MCF 10A (cell line): ENCODE data around the gene P2RY14. TPM values are rescaled to one million over a fixed set of nuclear protein-coding genes. Genes with fewer than 3 reads are reported as not detected.

Experiments used
- BruUV-seq: library from RNA; stranded (reverse); fragments of 400-500 nt; replicated peaks from 2 replicates; lab custom pipeline; 2021; lab: Mats Ljungman, UMichigan
- CTCF ChIA-PET: fragments of 300-600 bp; sonication (Branson Sonifier 250); formaldehyde crosslinking; extraction: SDS; loops from one replicate; lab custom pipeline; 2021; ENCODE audit warnings: antibody characterized with exemption, inconsistent platforms; lab: Yijun Ruan, JAX
- POLR2A ChIA-PET: fragments of 300-600, 350-650 bp; sonication (Branson Sonifier 250); formaldehyde crosslinking; extraction: SDS; loops from one replicate; lab custom pipeline; 2020; ENCODE audit warnings: antibody characterized with exemption, inconsistent platforms; lab: Yijun Ruan, JAX
- DNase-seq: peaks from one replicate; pipeline ENCODE4 v3.0.0-alpha.2; 2018; ENCODE audit not compliant: unreplicated experiment
- H3K27ac Mint-ChIP-seq: one replicate; pipeline ENCODE4 v1.8.0; 2022; ENCODE audit warnings: mild to moderate bottlenecking, low read depth, mixed read lengths; ENCODE audit not compliant: unreplicated experiment
- H3K27me3 Mint-ChIP-seq: one replicate; pipeline ENCODE4 v1.8.0; 2022; ENCODE audit warnings: mixed read lengths; ENCODE audit not compliant: insufficient read depth, unreplicated experiment
- H3K36me3 Mint-ChIP-seq: one replicate; pipeline ENCODE4 v1.8.0; 2022; ENCODE audit warnings: mild to moderate bottlenecking, moderate library complexity, mixed read lengths; ENCODE audit not compliant: insufficient read depth, unreplicated experiment
- H3K4me1 Mint-ChIP-seq: one replicate; pipeline ENCODE4 v1.8.0; 2022; ENCODE audit warnings: mixed read lengths; ENCODE audit not compliant: insufficient read depth, unreplicated experiment
- H3K4me3 Mint-ChIP-seq: one replicate; pipeline ENCODE4 v1.8.0; 2022; ENCODE audit warnings: mild to moderate bottlenecking, moderate library complexity, mixed read lengths; ENCODE audit not compliant: unreplicated experiment
- H3K9me3 Mint-ChIP-seq: one replicate; pipeline ENCODE4 v1.8.0; 2022; ENCODE audit warnings: mixed read lengths; ENCODE audit not compliant: unreplicated experiment
- CTCF ChIP-seq: fragments of 200-600 bp; IDR thresholded peaks from one replicate; pipeline ENCODE4 v1.8.0; 2022; ENCODE audit warnings: antibody characterized with exemption, mild to moderate bottlenecking; ENCODE audit not compliant: unreplicated experiment
- intact Hi-C: fragments of 100-400 bp; cut with micrococcal nuclease; formaldehyde crosslinking; loops from 2 replicates; pipeline ENCODE4 v1.14.1; 2022
- total RNA-seq: library from RNA; stranded (reverse); gene quantifications from 2 replicates; pipeline ENCODE4 v1.2.3, GENCODE V29; 2022

P2RY14 gene
- total RNA-seq, 1 experiment from 2014 or later = not detected

- intact Hi-C loops = no loop called here
- H3K36me3 Mint-ChIP-seq = no peaks in the 10 kb centered on the region
- no TSS peak for BruUV-seq
- ChIA-PET POLR2A (interaction anchor here (1.0 kb wide), 1 partner anchor 92 kb away, joined by 3 read pairs; the partner anchor contains the start of gene GPR87), CTCF (interaction anchor here (0.6 to 6.4 kb wide), 8 partner anchors 56 to 1302 kb away, joined by 3 to 107 read pairs (median 4); partner anchors contain the start of gene P2RY14)
- no peaks in the 10 kb centered on the region for H3K27me3 Mint-ChIP-seq
- no peak for TF ChIP-seq CTCF
- no peak for DNase-seq
- H3K9me3 Mint-ChIP-seq = peaks cover 9% of the 10 kb centered on the region
- no peak overlapping the region for H3K27ac Mint-ChIP-seq
- peaks cover 20% of the 10 kb centered on the region for H3K4me1 Mint-ChIP-seq
- no peak overlapping the region for H3K4me3 Mint-ChIP-seq
Measured at GRCh38 chr3:151224268-151224866, 54.0 kb downstream of the P2RY14 start.

GRCh38 chr3:151219056-151219455 lies 59.3 kb downstream of the P2RY14 start:
- peaks cover 8% of the 10 kb centered on the region for H3K4me1 Mint-ChIP-seq
- no peak overlapping the region for H3K4me3 Mint-ChIP-seq
- intact Hi-C loops = no loop called here
- H3K27ac Mint-ChIP-seq = no peak overlapping the region
- H3K9me3 Mint-ChIP-seq = peaks cover 9% of the 10 kb centered on the region
- TF ChIP-seq CTCF = no peak
- no peaks in the 10 kb centered on the region for H3K27me3 Mint-ChIP-seq
- peak; percentile 36 for DNase-seq
- ChIA-PET CTCF (interaction anchor here (0.9 to 1.6 kb wide), 4 partner anchors 9 to 86 kb away, joined by 3 to 4 read pairs (median 3); no protein-coding TSS in a partner anchor), POLR2A (interaction anchor here (0.6 to 1.1 kb wide), 3 partner anchors 29 to 93 kb away, joined by 3 read pairs; no protein-coding TSS in a partner anchor)
- no peaks in the 10 kb centered on the region for H3K36me3 Mint-ChIP-seq
- no TSS peak for BruUV-seq

GRCh38 chr3:151218136-151218535 lies 60.2 kb downstream of the P2RY14 start:
- Mint-ChIP-seq H3K4me1 (peaks cover 8% of the 10 kb centered on the region), H3K4me3 (no peak overlapping the region), H3K27ac (no peak overlapping the region), H3K9me3 (peaks cover 9% of the 10 kb centered on the region), H3K27me3 (no peaks in the 10 kb centered on the region), H3K36me3 (no peaks in the 10 kb centered on the region)
- DNase-seq = no peak
- TF ChIP-seq CTCF = no peak
- CTCF ChIA-PET = interaction anchor here (0.7 to 2.2 kb wide), 6 partner anchors 10 to 419 kb away, joined by 3 to 14 read pairs (median 4); no protein-coding TSS in a partner anchor
- BruUV-seq = no TSS peak
- POLR2A ChIA-PET = interaction anchor here (1.1 kb wide), 1 partner anchor 94 kb away, joined by 3 read pairs; no protein-coding TSS in a partner anchor
- intact Hi-C loops = no loop called here
